Left ventricle myocardium inferior (tissue), 1 donor: ENCODE data around the gene SLC1A1. TPM values are rescaled to one million over a fixed set of nuclear protein-coding genes. Genes with fewer than 3 reads are reported as not detected.

Experiments
- DNase-seq: peaks from one replicate; pipeline ENCODE4 v3.0.0-alpha.2; 2020
- H3K27ac ChIP-seq: fragments of 200-600 bp; replicated peaks from 2 replicates; pipeline ENCODE4 v1.8.0; 2021
- H3K27me3 ChIP-seq: fragments of 200-600 bp; 2 replicates; pipeline ENCODE4 v1.8.0; 2021; ENCODE audit warnings: low read depth
- H3K36me3 ChIP-seq: fragments of 200-600 bp; 2 replicates; pipeline ENCODE4 v1.8.0; 2021
- H3K4me1 ChIP-seq: fragments of 200-600 bp; 2 replicates; pipeline ENCODE4 v1.8.0; 2021
- H3K4me3 ChIP-seq: fragments of 200-600 bp; 2 replicates; pipeline ENCODE4 v1.8.0; 2021; ENCODE audit warnings: mild to moderate bottlenecking, moderate library complexity
- H3K9me3 ChIP-seq: fragments of 200-600 bp; replicated peaks from 2 replicates; pipeline ENCODE4 v1.8.0; 2021
- intact Hi-C: fragments of 100-400 bp; cut with micrococcal nuclease; formaldehyde crosslinking; loops from one replicate; pipeline ENCODE4 v1.11.0; 2022
- total RNA-seq: library from RNA; stranded (reverse); fragmentation: NEBNext Ultra II Directional; extraction: Animal tissue kit (Norgen Biotek cat#: 25700); gene quantifications from one replicate; pipeline ENCODE4 v1.2.1, GENCODE V29; 2021
- TF ChIP-seq, protein P1 (sequence below): fragments of 200-600 bp; IDR thresholded peaks from 2 replicates; pipeline ENCODE4 v1.8.0; 2021; ENCODE audit warnings: antibody characterized with exemption, mild to moderate bottlenecking, borderline replicate concordance
- donor health status: DM: no; HTN: yes; CAD: no; lungs with severe emphysema.

The SLC1A1 gene
- total RNA-seq, 1 donor from 2014 or later = 3.1 TPM

GRCh38 chr9:4590430-4591122, 100.3 kb downstream of the SLC1A1 start:
- no peak overlapping the region for H3K27ac ChIP-seq
- intact Hi-C loops = no loop called here

GRCh38 chr9:4591123-4591500, 100.8 kb downstream of the SLC1A1 start:
- H3K9me3 ChIP-seq = no peaks in the 10 kb centered on the region
- no peaks in the 10 kb centered on the region for H3K27me3 ChIP-seq
- DNase-seq = no peak
- H3K4me1 ChIP-seq = peaks cover 33% of the 10 kb centered on the region
- no peak overlapping the region for H3K4me3 ChIP-seq
- intact Hi-C loops = no loop called here
- H3K36me3 ChIP-seq = peaks cover 3% of the 10 kb centered on the region
- no peak overlapping the region for H3K27ac ChIP-seq
- TF ChIP-seq, protein P1, sequence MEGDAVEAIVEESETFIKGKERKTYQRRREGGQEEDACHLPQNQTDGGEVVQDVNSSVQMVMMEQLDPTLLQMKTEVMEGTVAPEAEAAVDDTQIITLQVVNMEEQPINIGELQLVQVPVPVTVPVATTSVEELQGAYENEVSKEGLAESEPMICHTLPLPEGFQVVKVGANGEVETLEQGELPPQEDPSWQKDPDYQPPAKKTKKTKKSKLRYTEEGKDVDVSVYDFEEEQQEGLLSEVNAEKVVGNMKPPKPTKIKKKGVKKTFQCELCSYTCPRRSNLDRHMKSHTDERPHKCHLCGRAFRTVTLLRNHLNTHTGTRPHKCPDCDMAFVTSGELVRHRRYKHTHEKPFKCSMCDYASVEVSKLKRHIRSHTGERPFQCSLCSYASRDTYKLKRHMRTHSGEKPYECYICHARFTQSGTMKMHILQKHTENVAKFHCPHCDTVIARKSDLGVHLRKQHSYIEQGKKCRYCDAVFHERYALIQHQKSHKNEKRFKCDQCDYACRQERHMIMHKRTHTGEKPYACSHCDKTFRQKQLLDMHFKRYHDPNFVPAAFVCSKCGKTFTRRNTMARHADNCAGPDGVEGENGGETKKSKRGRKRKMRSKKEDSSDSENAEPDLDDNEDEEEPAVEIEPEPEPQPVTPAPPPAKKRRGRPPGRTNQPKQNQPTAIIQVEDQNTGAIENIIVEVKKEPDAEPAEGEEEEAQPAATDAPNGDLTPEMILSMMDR = no peak

More at GRCh38 chr9:4590430-4591122, 100.3 kb downstream of the SLC1A1 start:
- peaks cover 27% of the 10 kb centered on the region for H3K4me1 ChIP-seq
- peaks cover 8% of the 10 kb centered on the region for H3K36me3 ChIP-seq
- no peak overlapping the region for H3K4me3 ChIP-seq
- TF ChIP-seq, protein P1 = no peak
- H3K9me3 ChIP-seq = no peaks in the 10 kb centered on the region
- DNase-seq = no peak
- H3K27me3 ChIP-seq = no peaks in the 10 kb centered on the region

DNA sequence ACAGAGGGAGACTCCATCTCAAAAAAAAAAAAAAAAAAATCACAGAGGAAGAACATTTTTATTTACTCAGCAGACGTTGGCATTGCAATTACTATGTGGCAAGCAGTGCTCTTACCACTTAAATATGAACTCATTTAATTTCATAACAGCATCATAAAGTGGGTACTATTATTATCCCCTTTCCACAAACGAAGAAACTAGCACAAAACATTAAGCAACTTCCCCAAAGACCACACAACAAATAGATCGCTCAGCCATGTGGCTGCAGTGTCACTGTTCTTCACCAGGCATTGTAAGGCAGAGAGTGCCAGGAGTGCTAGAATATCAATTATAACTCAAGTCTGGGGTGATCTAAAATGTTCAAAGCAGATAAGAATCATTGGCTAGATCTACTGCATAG, 102.0 kb downstream of the SLC1A1 start:
- DNase-seq = no peak
- TF ChIP-seq, protein P1 = no peak
- Histone ChIP-seq H3K4me3 (no peak overlapping the region), H3K27ac (no peak overlapping the region), H3K4me1 (peaks cover 34% of the 10 kb centered on the region), H3K36me3 (no peaks in the 10 kb centered on the region), H3K27me3 (no peaks in the 10 kb centered on the region), H3K9me3 (no peaks in the 10 kb centered on the region)
- intact Hi-C loops = no loop called here

DNA sequence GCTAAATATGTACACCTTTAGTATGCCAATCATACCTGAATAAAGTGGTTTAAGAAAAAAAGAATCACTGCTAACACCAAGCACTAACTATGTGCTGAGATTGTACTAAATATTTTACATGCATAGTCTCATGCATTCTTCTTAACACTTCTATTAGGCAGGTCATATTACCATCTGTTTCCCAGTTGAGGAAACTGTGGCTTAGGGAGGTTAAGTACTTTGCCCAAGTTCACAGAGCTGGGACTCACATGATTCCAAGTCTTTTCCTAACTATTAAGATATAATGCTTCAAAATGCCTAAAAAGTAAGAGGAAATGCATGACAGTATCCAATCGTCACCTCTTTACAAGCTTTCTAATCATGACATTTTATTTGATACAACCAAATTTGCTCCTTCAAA, 102.6 kb downstream of the SLC1A1 start:
- H3K27me3 ChIP-seq = no peaks in the 10 kb centered on the region
- H3K27ac ChIP-seq = no peak overlapping the region
- TF ChIP-seq, protein P1 = no peak
- H3K36me3 ChIP-seq = no peaks in the 10 kb centered on the region
- DNase-seq = no peak
- intact Hi-C loops = no loop called here
- no peaks in the 10 kb centered on the region for H3K9me3 ChIP-seq
- no peak overlapping the region for H3K4me3 ChIP-seq
- H3K4me1 ChIP-seq = peaks cover 34% of the 10 kb centered on the region

DNA sequence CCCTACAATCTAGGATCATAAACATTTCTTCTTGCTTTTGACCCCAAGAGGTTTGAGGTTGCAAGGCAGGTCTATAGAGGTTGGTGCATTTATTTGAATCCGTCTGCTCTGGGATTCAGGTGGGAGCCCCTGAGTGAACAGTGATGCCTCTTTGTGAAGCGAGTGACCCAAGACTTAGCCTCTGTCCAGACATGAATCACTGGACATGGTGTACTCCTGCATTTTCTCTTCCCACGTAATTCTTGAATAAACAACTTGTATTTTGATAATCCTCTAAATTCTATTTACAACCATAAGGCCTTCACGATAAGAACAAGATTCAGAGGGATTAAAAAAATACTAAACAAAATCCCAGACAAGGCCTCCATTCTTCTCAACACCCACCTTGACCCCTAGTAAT, 104.3 kb downstream of the SLC1A1 start:
- no peaks in the 10 kb centered on the region for H3K27me3 ChIP-seq
- H3K9me3 ChIP-seq = no peaks in the 10 kb centered on the region
- H3K36me3 ChIP-seq = no peaks in the 10 kb centered on the region
- no peak overlapping the region for H3K4me3 ChIP-seq
- TF ChIP-seq, protein P1 = no peak
- intact Hi-C loops = no loop called here
- no peak for DNase-seq
- H3K27ac ChIP-seq = no peak overlapping the region
- peaks cover 24% of the 10 kb centered on the region for H3K4me1 ChIP-seq
